ENCODE results near the gene DNAJB5.

DNA sequence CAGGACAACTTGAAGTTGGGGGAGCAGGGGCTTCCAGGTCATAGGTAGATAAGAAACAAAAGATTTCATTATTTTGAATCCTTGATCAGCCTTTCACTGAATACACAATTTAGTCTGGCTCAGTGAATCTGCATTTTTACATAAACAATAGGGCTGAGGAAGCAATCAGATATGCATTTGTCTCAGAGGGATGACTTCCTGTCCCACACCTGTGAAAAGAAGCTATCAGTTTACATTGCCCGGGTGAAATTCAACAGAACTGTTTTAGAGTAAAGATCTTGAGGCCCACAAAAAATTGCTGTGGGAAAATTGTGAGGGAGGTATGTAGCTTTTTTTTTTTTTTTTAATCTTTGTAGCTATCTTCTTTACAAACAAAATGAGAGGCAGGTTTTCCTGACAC is 38.3 kb downstream of the DNAJB5 start:
- TF ChIP-seq CTCF (IDR thresholded peaks at IDR 0.05), result no peak
- no peak for TF ChIP-seq POLR2A (IDR thresholded peaks at IDR 0.05)
